ENCODE measurements around the gene DNAJC10. TPM values are rescaled to one million over a fixed set of nuclear protein-coding genes. Genes with fewer than 3 reads are reported as not detected.

Gene DNAJC10
- total and polyA plus RNA-seq, 9 of the 15 experiments (the other 6 are each of a cell fraction or from before 2014, with no cell fraction given): 9.8 to 77.7 (median 57.3) TPM

DNA sequence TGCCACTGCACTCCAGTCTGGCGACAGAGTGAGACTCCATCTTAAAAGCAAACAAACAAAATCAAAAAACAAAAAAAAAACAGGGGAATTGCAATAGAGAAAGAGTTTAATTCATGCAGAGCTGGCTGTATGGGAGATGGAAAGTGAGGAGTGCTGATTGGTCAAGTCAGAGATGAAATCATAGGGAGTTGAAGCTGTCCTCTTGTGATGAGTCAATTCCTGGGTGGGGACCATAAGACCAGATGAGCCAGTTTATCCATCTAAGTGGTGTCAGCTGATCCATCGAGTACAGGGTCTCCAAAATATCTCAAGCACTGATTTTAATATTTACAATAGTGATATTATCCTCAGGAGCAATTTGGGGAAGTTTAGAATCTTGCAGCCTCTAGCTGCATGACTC, 105.1 kb downstream of the DNAJC10 start (continued):
- TF ChIP-seq ASH1L (IDR thresholded peaks at IDR 0.05; ENCODE audit: borderline replicate concordance, low read depth, partially characterized antibody) (no peak), ZNF280B (CRISPR knock-in tag; IDR thresholded peaks at IDR 0.05) (no peak), PCBP2 (IDR thresholded peaks at IDR 0.05; ENCODE audit: low read depth, low read length, poor library complexity, severe bottlenecking) (no peak), RB1 (IDR thresholded peaks at IDR 0.05; ENCODE audit: low read depth) (no peak), SPI1 (IDR thresholded peaks at IDR 0.05; ENCODE audit: borderline replicate concordance, low read depth, low read length) (no peak), ELF1 (tag; IDR thresholded peaks at IDR 0.05) (no peak)
- TF ChIP-seq, protein P1, sequence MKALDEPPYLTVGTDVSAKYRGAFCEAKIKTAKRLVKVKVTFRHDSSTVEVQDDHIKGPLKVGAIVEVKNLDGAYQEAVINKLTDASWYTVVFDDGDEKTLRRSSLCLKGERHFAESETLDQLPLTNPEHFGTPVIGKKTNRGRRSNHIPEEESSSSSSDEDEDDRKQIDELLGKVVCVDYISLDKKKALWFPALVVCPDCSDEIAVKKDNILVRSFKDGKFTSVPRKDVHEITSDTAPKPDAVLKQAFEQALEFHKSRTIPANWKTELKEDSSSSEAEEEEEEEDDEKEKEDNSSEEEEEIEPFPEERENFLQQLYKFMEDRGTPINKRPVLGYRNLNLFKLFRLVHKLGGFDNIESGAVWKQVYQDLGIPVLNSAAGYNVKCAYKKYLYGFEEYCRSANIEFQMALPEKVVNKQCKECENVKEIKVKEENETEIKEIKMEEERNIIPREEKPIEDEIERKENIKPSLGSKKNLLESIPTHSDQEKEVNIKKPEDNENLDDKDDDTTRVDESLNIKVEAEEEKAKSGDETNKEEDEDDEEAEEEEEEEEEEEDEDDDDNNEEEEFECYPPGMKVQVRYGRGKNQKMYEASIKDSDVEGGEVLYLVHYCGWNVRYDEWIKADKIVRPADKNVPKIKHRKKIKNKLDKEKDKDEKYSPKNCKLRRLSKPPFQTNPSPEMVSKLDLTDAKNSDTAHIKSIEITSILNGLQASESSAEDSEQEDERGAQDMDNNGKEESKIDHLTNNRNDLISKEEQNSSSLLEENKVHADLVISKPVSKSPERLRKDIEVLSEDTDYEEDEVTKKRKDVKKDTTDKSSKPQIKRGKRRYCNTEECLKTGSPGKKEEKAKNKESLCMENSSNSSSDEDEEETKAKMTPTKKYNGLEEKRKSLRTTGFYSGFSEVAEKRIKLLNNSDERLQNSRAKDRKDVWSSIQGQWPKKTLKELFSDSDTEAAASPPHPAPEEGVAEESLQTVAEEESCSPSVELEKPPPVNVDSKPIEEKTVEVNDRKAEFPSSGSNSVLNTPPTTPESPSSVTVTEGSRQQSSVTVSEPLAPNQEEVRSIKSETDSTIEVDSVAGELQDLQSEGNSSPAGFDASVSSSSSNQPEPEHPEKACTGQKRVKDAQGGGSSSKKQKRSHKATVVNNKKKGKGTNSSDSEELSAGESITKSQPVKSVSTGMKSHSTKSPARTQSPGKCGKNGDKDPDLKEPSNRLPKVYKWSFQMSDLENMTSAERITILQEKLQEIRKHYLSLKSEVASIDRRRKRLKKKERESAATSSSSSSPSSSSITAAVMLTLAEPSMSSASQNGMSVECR (CRISPR knock-in tag; IDR thresholded peaks at IDR 0.05): no peak
